Smooth muscle cell (in vitro differentiated cells): ENCODE data around the gene PLEKHG2. TPM values are rescaled to one million over a fixed set of nuclear protein-coding genes. Genes with fewer than 3 reads are reported as not detected.

Source experiments
- DNase-seq: peaks from one replicate; lab custom pipeline; 2025; ENCODE audit not compliant: unreplicated experiment; lab: John Stamatoyannopoulos, UW
- H2AFZ ChIP-seq: fragments of 200-600 bp; sonication (generic); 2 replicates; pipeline ENCODE4 v1.6.0; 2016; ENCODE audit warnings: antibody characterized with exemption, low read depth, mild to moderate bottlenecking
- H3F3A ChIP-seq: fragments of 200-600 bp; sonication (generic); 2 replicates; pipeline ENCODE4 v1.6.0; 2017; ENCODE audit warnings: antibody characterized with exemption, low read depth
- H3K27ac ChIP-seq: fragments of 200-600 bp; sonication (generic); 2 replicates; pipeline ENCODE4 v1.5.1; 2016; ENCODE audit warnings: low read depth, mild to moderate bottlenecking
- H3K27me3 ChIP-seq: fragments of 200-600 bp; sonication (generic); 2 replicates; pipeline ENCODE4 v1.6.1; 2016; ENCODE audit warnings: low read depth, mild to moderate bottlenecking
- H3K36me3 ChIP-seq: fragments of 200-600 bp; sonication (generic); 2 replicates; pipeline ENCODE4 v1.5.1; 2016; ENCODE audit warnings: low read depth
- H3K4me1 ChIP-seq: fragments of 200-600 bp; sonication (generic); 2 replicates; pipeline ENCODE4 v1.5.1; 2016; ENCODE audit warnings: low read depth
- H3K4me2 ChIP-seq: fragments of 200-600 bp; sonication (generic); 2 replicates; pipeline ENCODE4 v1.6.0; 2016; ENCODE audit warnings: mild to moderate bottlenecking
- H3K4me3 ChIP-seq: fragments of 200-600 bp; sonication (generic); 2 replicates; pipeline ENCODE4 v1.5.1; 2016; ENCODE audit warnings: mild to moderate bottlenecking
- H3K79me2 ChIP-seq: fragments of 200-600 bp; sonication (generic); 2 replicates; pipeline ENCODE4 v1.6.0; 2016; ENCODE audit warnings: low read depth, mild to moderate bottlenecking
- H3K9ac ChIP-seq: fragments of 200-600 bp; sonication (generic); 2 replicates; pipeline ENCODE4 v1.6.0; 2016; ENCODE audit warnings: low read depth
- H3K9me3 ChIP-seq: fragments of 200-600 bp; sonication (generic); replicated peaks from 2 replicates; pipeline ENCODE4 v1.5.1; 2016; ENCODE audit warnings: low read depth
- H4K20me1 ChIP-seq: fragments of 200-600 bp; sonication (generic); 2 replicates; pipeline ENCODE4 v1.6.0; 2016; ENCODE audit warnings: low read depth
- CTCF ChIP-seq: fragments of 200-600 bp; sonication (generic); IDR thresholded peaks from 2 replicates; pipeline ENCODE4 v1.5.1; 2017; ENCODE audit warnings: borderline replicate concordance, mild to moderate bottlenecking, antibody characterized with exemption; ENCODE audit not compliant: insufficient read depth, poor library complexity, severe bottlenecking
- WGBS: methylation state at CpG from one replicate; pipeline ENCODE4 v1.1.7; 2016; ENCODE audit warnings: low lambda C conversion rate; 5-methylcytosine and 5-hydroxymethylcytosine counted together
- polyA plus RNA-seq: library from polyadenylated mRNA; unstranded; fragments of >200 nt; fragmentation: Nextera tagmentation; extraction: Ambion mirVana; gene quantifications from 2 replicates; pipeline ENCODE4 v1.2.1, GENCODE V29; 2016
- total RNA-seq: library from RNA; depleted of rRNA; stranded (reverse); fragments of >200 nt; gene quantifications from 2 replicates; pipeline ENCODE4 v1.2.3, GENCODE V29; 2014

PLEKHG2 gene
- total and polyA plus RNA-seq, 2 experiments from 2014 or later = 33.0 to 42.2 TPM

DNA sequence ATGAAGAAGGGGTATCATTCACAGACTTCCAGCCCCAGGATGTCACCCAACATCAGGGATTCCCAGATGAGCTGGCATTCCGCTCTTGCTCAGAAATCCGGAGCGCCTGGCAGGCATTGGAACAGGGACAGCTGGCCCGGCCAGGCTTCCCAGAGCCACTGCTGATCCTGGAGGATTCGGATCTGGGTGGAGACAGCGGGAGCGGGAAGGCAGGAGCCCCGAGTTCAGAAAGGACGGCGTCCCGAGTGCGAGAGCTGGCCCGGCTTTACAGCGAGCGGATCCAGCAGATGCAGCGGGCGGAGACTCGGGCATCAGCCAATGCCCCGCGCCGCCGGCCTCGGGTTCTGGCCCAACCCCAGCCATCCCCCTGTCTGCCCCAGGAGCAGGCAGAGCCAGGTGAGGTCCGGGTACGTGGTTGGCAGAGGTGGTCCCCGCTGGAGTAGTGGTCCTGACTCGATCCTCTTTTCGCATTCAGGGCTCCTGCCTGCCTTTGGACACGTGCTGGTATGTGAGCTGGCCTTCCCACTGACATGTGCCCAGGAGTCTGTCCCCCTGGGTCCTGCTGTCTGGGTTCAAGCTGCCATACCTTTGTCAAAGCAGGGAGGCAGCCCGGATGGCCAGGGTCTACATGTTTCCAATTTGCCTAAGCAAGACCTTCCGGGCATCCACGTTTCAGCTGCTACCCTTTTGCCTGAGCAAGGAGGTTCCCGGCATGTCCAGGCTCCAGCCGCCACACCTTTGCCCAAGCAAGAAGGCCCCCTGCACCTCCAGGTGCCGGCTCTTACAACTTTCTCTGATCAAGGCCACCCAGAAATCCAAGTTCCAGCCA lies 11.0 kb downstream of the PLEKHG2 start:
- peaks cover 32% of the 10 kb centered on the region for H3F3A ChIP-seq
- DNase-seq = no peak
- no peak overlapping the region for H3K27ac ChIP-seq
- H3K9me3 ChIP-seq = no peaks in the 10 kb centered on the region
- H3K4me1 ChIP-seq = peaks cover 3% of the 10 kb centered on the region
- H3K4me3 ChIP-seq = no peak overlapping the region
- no peak overlapping the region for H3K4me2 ChIP-seq
- peaks cover 10% of the 10 kb centered on the region for H3K79me2 ChIP-seq
- 97% methylated on average over 28 of the region's 35 CpGs for WGBS
- no peaks in the 10 kb centered on the region for H3K27me3 ChIP-seq
- no peaks in the 10 kb centered on the region for H3K36me3 ChIP-seq
- TF ChIP-seq CTCF = no peak
- H2AFZ ChIP-seq = no peak overlapping the region
- no peak overlapping the region for H3K9ac ChIP-seq
- H4K20me1 ChIP-seq = no peaks in the 10 kb centered on the region

GRCh38 chr19:39424934-39425333 lies 12.5 kb downstream of the PLEKHG2 start:
- H3K4me2 ChIP-seq = no peak overlapping the region
- H3F3A ChIP-seq = peaks cover 40% of the 10 kb centered on the region
- DNase-seq = no peak
- peaks cover 12% of the 10 kb centered on the region for H3K4me1 ChIP-seq
- no peak overlapping the region for H3K4me3 ChIP-seq
- no peak for TF ChIP-seq CTCF
- no peaks in the 10 kb centered on the region for H3K79me2 ChIP-seq
- no peak overlapping the region for H3K27ac ChIP-seq
- H3K9me3 ChIP-seq = no peaks in the 10 kb centered on the region
- H3K27me3 ChIP-seq = no peaks in the 10 kb centered on the region
- WGBS = 74% methylated on average over 3 of the region's 16 CpGs
- no peaks in the 10 kb centered on the region for H4K20me1 ChIP-seq
- H3K36me3 ChIP-seq = no peaks in the 10 kb centered on the region
- H2AFZ ChIP-seq = no peak overlapping the region
- H3K9ac ChIP-seq = no peak overlapping the region

GRCh38 chr19:39425744-39426143 lies 13.3 kb downstream of the PLEKHG2 start:
- Histone ChIP-seq H3K36me3 (no peaks in the 10 kb centered on the region), H3K4me3 (no peak overlapping the region), H3K79me2 (no peaks in the 10 kb centered on the region), H3K9ac (no peak overlapping the region), H4K20me1 (no peaks in the 10 kb centered on the region), H3F3A (peaks cover 40% of the 10 kb centered on the region), H3K4me1 (peaks cover 12% of the 10 kb centered on the region), H2AFZ (no peak overlapping the region), H3K27ac (peak overlapping the region; percentile 24), H3K27me3 (no peaks in the 10 kb centered on the region), H3K9me3 (no peaks in the 10 kb centered on the region), H3K4me2 (no peak overlapping the region)
- 96% methylated on average over 7 of the region's 7 CpGs for WGBS
- TF ChIP-seq CTCF = no peak
- DNase-seq = no peak

- Histone ChIP-seq H4K20me1 (no peaks in the 10 kb centered on the region), H2AFZ (no peak overlapping the region), H3K27me3 (no peaks in the 10 kb centered on the region), H3F3A (peaks cover 40% of the 10 kb centered on the region), H3K4me2 (no peak overlapping the region), H3K9me3 (no peaks in the 10 kb centered on the region), H3K36me3 (no peaks in the 10 kb centered on the region), H3K4me3 (no peak overlapping the region), H3K9ac (no peak overlapping the region), H3K4me1 (peaks cover 12% of the 10 kb centered on the region), H3K79me2 (no peaks in the 10 kb centered on the region), H3K27ac (peak overlapping the region; percentile 24)
- no peak for DNase-seq
- WGBS = 78% methylated on average over 5 of the region's 5 CpGs
- no peak for TF ChIP-seq CTCF
These were observed 13.7 kb downstream of the PLEKHG2 start for GRCh38 chr19:39426170-39426569.
